ENCODE data around the gene POLR2B. TPM values are rescaled to one million over a fixed set of nuclear protein-coding genes. Genes with fewer than 3 reads are reported as not detected.
"Not testable (repeated sequence)": the region's sequence is repeated elsewhere in the genome, so short reads cannot be mapped to it uniquely, and the experiment has no call there.

POLR2B gene
- 100 to 1,000 TPM; 114 to 123 TPM for total RNA-seq

DNA sequence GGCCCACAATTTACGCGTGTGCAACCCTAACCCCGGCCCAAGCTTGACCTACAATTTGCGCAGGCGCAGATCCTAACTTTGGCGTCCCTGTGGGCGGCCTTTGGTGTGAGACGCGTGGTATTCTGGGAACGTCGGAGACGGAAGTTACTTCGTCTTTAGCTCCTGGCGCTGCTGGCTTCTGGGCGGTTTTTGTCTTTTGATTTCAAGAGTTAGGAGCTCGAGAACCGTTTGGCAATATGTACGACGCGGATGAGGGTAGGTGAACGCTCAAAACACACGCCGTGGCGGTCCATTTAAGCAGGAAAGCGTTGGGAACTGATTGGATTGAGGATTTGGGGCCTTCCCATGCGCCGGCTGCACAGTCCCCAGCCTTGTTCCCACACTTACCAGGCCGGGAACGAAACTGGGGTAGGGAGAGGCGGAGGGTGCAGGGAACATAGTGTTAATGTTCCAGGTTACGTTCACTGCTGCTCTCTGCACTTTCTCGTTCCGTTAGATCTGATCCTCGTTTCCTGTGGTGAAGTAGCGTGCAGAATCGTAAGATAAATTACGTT lies at the start of gene POLR2B:
Gene POLR2B, plus strand, starts transcription at position 147 of the 554 bp plus-strand sequence. Its CDS starts 90 bp downstream, at position 237.
- Mint-ChIP-seq H3K9me3 (peaks cover 3% of the 10 kb centered on the region), H3K36me3 (peaks cover 26% of the 10 kb centered on the region), H3K4me3 (peak within 1 kb of the TSS; percentile 98), H3K27me3 (no peaks in the 10 kb centered on the region), H3K4me1 (ENCODE audit: low read depth) (peaks cover 47% of the 10 kb centered on the region), H3K27ac (peak within 1 kb of the TSS; percentile 99)
- DNase-seq = peak; percentile 95
- intact Hi-C loops (cut with micrococcal nuclease) = loop anchor here (2.0 to 10.0 kb wide), 4 partner anchors 327 to 1124 kb away; partner anchors contain the start of genes CEP135, EXOC1 and SRP72
- ChIA-PET POLR2A (interaction anchor here (0.6 to 4.9 kb wide), 11 partner anchors 9 to 1433 kb away, joined by 3 to 70 read pairs (median 5); partner anchors contain the start of genes AASDH, PAICS, PPAT and REST), CTCF (interaction anchor here (1.6 to 1.8 kb wide), 2 partner anchors 13 to 70 kb away, joined by 6 to 23 read pairs; partner anchors contain the start of gene REST)

DNA sequence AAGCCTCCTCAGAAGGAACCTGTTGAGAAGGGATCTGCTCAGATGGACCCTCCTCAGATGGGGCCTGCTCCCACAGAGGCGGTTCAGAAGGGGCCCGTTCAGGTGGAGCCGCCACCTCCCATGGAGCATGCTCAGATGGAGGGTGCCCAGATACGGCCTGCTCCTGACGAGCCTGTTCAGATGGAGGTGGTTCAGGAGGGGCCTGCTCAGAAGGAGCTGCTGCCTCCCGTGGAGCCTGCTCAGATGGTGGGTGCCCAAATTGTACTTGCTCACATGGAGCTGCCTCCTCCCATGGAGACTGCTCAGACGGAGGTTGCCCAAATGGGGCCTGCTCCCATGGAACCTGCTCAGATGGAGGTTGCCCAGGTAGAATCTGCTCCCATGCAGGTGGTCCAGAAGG lies 48.1 kb upstream of the POLR2B start:
- Mint-ChIP-seq H3K36me3 (peaks cover 31% of the 10 kb centered on the region), H3K4me3 (no peak overlapping the region), H3K27ac (no peak overlapping the region), H3K9me3 (no peaks in the 10 kb centered on the region), H3K27me3 (no peaks in the 10 kb centered on the region), H3K4me1 (ENCODE audit: low read depth) (peaks cover 22% of the 10 kb centered on the region)
- POLR2A ChIA-PET = no interaction called here
- intact Hi-C loops (cut with micrococcal nuclease) = no loop called here
- DNase-seq = no peak
- CTCF ChIA-PET = no interaction called here

DNA sequence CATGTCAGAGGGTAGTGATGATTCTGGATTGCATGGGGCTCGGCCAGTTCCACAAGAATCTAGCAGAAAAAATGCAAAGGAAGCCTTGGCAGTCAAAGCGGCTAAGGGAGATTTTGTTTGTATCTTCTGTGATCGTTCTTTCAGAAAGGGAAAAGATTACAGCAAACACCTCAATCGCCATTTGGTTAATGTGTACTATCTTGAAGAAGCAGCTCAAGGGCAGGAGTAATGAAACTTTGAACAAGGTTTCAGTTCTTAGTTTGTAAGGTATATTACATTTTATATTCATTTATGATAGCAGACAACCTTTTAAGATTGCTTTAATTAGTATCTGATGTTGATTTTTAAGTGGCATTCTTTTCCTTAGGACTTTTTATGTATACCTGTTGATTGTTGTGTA lies 46.8 kb upstream of the POLR2B start:
- no peak overlapping the region for H3K27ac Mint-ChIP-seq
- H3K4me1 Mint-ChIP-seq (ENCODE audit: low read depth) = peaks cover 22% of the 10 kb centered on the region
- no peaks in the 10 kb centered on the region for H3K9me3 Mint-ChIP-seq
- ChIA-PET POLR2A (no interaction called here), CTCF (no interaction called here)
- intact Hi-C loops (cut with micrococcal nuclease) = no loop called here
- no peaks in the 10 kb centered on the region for H3K27me3 Mint-ChIP-seq
- H3K4me3 Mint-ChIP-seq = no peak overlapping the region
- peaks cover 32% of the 10 kb centered on the region for H3K36me3 Mint-ChIP-seq
- DNase-seq = no peak

DNA sequence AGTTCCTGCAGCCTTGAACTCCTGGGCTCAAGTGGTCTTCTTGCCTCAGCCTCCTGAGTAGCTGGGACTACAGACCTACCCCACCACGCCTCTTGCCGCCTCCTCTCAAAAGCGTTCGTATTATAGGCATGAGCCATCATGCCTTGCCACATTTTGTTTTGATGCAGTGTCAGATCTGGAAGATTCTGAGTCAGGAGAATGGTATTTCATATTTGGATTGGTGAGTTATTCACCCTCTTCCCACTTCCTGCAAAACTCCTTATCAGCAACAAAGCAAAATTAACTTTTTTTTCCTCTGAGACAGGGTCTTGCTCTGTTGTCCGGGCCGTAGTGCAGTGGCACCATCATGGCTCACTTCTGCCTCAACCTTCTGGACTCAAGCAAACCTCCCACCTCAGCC lies 41.4 kb upstream of the POLR2B start:
- peaks cover 14% of the 10 kb centered on the region for H3K4me1 Mint-ChIP-seq (ENCODE audit: low read depth)
- no peak for DNase-seq
- ChIA-PET POLR2A (no interaction called here), CTCF (interaction anchor here (1.1 kb wide), 1 partner anchor 28 kb away, joined by 3 read pairs; no protein-coding TSS in a partner anchor)
- intact Hi-C loops (cut with micrococcal nuclease) = no loop called here
- H3K27ac Mint-ChIP-seq = no peak overlapping the region
- H3K9me3 Mint-ChIP-seq = no peaks in the 10 kb centered on the region
- no peaks in the 10 kb centered on the region for H3K27me3 Mint-ChIP-seq
- peaks cover 19% of the 10 kb centered on the region for H3K36me3 Mint-ChIP-seq
- no peak overlapping the region for H3K4me3 Mint-ChIP-seq

DNA sequence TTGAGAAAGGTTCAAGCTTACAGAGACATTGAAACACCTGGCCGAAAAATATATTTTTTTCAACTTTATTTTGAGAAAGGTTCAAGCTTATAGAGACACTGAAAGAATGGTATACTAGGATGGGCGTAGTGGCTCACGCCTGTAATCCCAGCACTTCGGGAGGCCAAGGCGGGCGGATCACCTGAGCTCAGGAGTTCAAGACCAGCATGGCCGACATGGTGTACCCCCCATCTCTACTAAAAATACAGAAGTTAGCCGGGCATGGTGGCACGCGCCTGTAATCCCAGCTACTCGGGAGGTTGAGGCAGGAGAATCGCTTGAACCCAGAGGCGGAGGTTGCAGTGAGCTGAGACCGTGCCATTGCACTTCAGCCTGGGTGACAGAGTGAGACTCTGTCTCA lies 38.9 kb upstream of the POLR2B start:
- H3K27ac Mint-ChIP-seq; DNase-seq; POLR2A ChIA-PET; CTCF ChIA-PET; intact Hi-C loops (cut with micrococcal nuclease); H3K4me3 Mint-ChIP-seq; H3K27me3 Mint-ChIP-seq; H3K9me3 Mint-ChIP-seq: not testable (repeated sequence)
- peaks cover 13% of the 10 kb centered on the region for H3K36me3 Mint-ChIP-seq
- peaks cover 11% of the 10 kb centered on the region for H3K4me1 Mint-ChIP-seq (ENCODE audit: low read depth)

DNA sequence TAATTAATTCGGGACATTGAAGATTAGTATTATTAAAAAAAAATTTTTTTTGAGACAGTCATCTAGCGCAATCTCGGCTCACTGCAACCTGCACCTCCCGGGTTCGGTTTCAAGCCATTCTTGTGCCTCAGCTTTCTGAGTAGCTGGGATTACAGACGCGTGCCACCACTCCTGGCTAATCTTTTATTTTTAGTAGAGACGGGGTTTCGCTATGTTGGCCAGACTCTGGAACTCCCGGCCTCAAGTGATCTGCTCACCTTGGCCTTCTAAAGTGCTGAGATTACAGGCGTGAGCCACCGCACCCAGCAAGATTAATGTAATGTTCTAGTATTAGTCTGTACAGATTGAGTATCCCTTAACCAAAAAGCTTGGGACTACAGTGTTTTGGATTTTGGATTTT lies 38.3 kb upstream of the POLR2B start:
- peaks cover 7% of the 10 kb centered on the region for H3K4me1 Mint-ChIP-seq (ENCODE audit: low read depth)
- CTCF ChIA-PET = no interaction called here
- H3K9me3 Mint-ChIP-seq = no peaks in the 10 kb centered on the region
- peaks cover 13% of the 10 kb centered on the region for H3K36me3 Mint-ChIP-seq
- intact Hi-C loops (cut with micrococcal nuclease) = no loop called here
- DNase-seq = no peak
- no peak overlapping the region for H3K4me3 Mint-ChIP-seq
- H3K27me3 Mint-ChIP-seq = no peaks in the 10 kb centered on the region
- no peak overlapping the region for H3K27ac Mint-ChIP-seq
- POLR2A ChIA-PET = no interaction called here

DNA sequence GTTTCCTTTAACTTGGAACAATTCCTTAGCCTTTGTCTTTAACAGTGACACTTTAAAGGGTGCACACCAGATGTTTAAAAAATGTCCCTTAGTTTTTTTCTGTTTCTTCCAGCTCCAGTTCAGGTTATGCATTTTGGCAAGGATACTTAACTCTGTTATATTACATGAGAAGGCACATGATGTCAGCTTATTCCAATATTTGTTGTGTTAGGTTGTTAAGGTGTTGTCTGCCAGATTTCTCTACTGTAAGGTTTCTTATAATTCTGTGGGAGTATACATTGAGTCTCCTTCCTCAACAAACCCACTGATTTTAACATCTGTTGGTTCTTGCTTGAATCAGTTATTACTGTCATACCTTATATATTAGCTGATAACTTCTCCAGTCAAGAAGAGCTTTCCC lies 37.7 kb upstream of the POLR2B start:
- H3K4me1 Mint-ChIP-seq (ENCODE audit: low read depth) = peaks cover 7% of the 10 kb centered on the region
- DNase-seq = no peak
- CTCF ChIA-PET = no interaction called here
- no peaks in the 10 kb centered on the region for H3K9me3 Mint-ChIP-seq
- no peaks in the 10 kb centered on the region for H3K27me3 Mint-ChIP-seq
- intact Hi-C loops (cut with micrococcal nuclease) = no loop called here
- H3K36me3 Mint-ChIP-seq = peaks cover 13% of the 10 kb centered on the region
- no peak overlapping the region for H3K27ac Mint-ChIP-seq
- POLR2A ChIA-PET = no interaction called here
- no peak overlapping the region for H3K4me3 Mint-ChIP-seq

DNA sequence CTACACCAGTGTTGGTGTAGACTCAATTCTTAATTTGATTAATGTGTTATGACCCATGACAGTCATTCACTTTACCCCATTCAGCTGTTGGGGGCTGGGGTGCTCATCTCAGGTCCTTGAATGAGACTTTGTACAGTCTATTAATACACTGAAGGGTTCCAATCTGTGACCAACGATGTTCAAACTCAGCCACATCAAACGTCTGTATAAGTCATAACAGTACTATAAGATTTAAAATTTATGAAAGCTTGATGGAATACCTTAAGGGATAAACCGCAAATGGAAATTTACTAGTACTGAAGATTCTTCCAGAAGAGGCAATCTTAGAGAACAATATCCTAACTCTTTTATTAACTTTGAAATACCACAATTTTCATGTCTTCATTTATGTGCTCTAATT lies 37.3 kb upstream of the POLR2B start:
- Mint-ChIP-seq H3K9me3 (no peaks in the 10 kb centered on the region), H3K4me3 (no peak overlapping the region), H3K27ac (no peak overlapping the region), H3K27me3 (no peaks in the 10 kb centered on the region), H3K36me3 (peaks cover 12% of the 10 kb centered on the region), H3K4me1 (ENCODE audit: low read depth) (peaks cover 7% of the 10 kb centered on the region)
- CTCF ChIA-PET = no interaction called here
- POLR2A ChIA-PET = no interaction called here
- intact Hi-C loops (cut with micrococcal nuclease) = no loop called here
- DNase-seq = no peak

DNA sequence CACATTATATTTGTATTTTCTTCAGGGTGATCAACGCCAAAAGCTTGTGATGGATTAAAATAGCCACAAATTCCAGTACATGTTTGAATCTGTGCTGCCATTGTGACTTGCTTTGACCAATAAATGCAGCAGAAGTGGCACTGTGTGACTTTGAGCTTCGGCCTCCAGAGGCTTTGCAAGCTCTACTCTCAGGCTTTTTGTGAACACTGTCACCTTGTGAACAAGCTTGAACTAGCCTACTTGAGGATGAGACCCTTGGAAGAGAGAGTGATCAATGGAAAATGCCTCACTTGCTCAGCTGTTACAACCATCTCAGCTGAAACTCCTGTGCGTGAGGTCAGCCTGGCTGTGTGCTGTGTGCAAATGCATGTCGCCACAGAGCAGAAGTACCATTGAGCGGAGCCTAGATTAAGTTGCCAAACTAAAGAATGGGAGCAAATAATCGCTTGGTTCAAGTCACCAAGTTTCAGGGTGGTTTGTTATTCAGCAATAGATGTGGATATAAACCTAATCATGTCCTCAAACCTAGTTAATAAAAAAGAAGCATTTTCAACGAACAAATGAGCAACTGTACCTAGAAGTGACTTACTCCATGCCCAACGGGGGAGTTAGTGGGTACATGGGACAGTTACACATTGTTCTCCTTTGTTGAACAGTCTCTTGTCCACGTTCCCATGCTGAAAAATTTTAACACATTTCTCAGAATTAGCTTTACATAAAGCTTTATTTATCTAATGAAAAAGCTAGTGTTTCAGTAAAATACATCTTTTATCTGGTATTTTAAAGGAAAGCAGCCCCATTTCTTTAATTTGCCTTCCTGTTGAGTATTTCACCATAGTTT lies 24.8 kb upstream of the POLR2B start:
- intact Hi-C loops (cut with micrococcal nuclease) = no loop called here
- Mint-ChIP-seq H3K36me3 (no peaks in the 10 kb centered on the region), H3K4me3 (no peak overlapping the region), H3K27ac (no peak overlapping the region), H3K4me1 (ENCODE audit: low read depth) (no peaks in the 10 kb centered on the region), H3K9me3 (no peaks in the 10 kb centered on the region), H3K27me3 (no peaks in the 10 kb centered on the region)
- POLR2A ChIA-PET = interaction anchor here (0.6 kb wide), 1 partner anchor 46 kb away, joined by 7 read pairs; no protein-coding TSS in a partner anchor
- CTCF ChIA-PET = interaction anchor here (0.7 kb wide), 1 partner anchor 497 kb away, joined by 3 read pairs; no protein-coding TSS in a partner anchor
- no peak for DNase-seq

DNA sequence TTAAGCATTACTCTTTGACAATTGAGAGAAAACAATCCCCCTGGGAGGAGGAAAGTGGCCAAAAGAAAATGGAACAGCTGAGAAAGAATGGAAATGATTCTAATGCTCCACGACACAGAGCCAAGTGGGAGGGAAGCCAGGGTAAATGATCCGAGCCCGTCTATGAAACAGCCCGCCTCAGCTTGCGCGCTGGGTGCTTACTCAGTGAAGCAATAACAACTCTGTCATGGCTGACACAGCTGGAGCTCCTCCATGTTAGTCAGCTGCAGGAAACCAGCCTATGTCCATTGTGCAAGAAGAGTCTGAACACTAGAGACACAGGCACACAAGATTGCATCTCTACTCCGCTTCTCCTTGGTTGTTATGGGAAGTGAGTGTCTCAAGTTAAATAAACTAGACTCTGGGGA lies 20.6 kb upstream of the POLR2B start:
- Mint-ChIP-seq H3K4me1 (ENCODE audit: low read depth) (no peaks in the 10 kb centered on the region), H3K9me3 (no peaks in the 10 kb centered on the region), H3K4me3 (no peak overlapping the region), H3K36me3 (peaks cover 4% of the 10 kb centered on the region), H3K27me3 (no peaks in the 10 kb centered on the region), H3K27ac (no peak overlapping the region)
- CTCF ChIA-PET = no interaction called here
- no peak for DNase-seq
- intact Hi-C loops (cut with micrococcal nuclease) = no loop called here
- POLR2A ChIA-PET = no interaction called here

DNA sequence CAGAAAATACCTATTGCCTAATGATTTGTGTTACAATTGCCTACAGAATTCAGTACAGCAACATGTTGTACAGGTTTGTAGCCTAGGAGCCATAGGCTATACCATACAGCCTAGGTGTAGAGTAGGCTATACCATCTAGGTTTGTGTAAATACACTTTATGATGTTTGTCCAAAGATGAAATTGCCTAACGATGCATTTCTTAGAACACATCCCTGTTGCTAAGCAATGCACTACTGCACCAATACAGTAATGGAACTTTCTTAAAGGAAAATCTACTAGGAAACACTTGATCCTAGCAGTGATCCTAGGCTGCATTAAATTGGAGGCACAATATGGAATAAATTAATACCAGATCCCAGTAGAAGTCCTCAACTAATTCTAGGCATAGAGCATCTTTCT lies 19.6 kb upstream of the POLR2B start:
- intact Hi-C loops (cut with micrococcal nuclease) = no loop called here
- DNase-seq = no peak
- no peaks in the 10 kb centered on the region for H3K27me3 Mint-ChIP-seq
- H3K27ac Mint-ChIP-seq = no peak overlapping the region
- H3K4me3 Mint-ChIP-seq = no peak overlapping the region
- H3K9me3 Mint-ChIP-seq = no peaks in the 10 kb centered on the region
- POLR2A ChIA-PET = interaction anchor here (0.6 kb wide), 1 partner anchor 19 kb away, joined by 3 read pairs; the partner anchor contains the start of gene NOA1
- H3K4me1 Mint-ChIP-seq (ENCODE audit: low read depth) = no peaks in the 10 kb centered on the region
- CTCF ChIA-PET = interaction anchor here (1.0 kb wide), 1 partner anchor 17 kb away, joined by 3 read pairs; no protein-coding TSS in a partner anchor
- H3K36me3 Mint-ChIP-seq = peaks cover 8% of the 10 kb centered on the region

DNA sequence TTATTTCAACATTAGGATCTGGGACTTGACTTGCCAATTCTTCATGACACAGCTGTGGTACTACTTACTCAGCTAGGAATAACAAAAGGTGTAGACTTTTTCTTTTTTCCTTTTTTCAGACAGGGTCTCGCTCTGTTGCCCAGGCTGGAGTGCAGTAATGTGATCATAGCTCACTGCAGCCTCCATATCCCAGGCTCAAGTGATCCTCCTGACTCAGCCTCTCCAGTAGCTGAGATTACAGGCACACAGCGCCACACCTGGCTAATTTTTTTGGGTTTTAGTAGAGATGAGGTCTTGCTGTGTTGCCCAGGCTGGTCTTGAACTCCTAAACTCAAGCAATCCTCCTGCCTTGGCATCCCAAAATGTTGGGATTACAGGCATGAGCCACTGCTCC lies 17.6 kb upstream of the POLR2B start:
- Mint-ChIP-seq H3K27ac (no peak overlapping the region), H3K9me3 (no peaks in the 10 kb centered on the region), H3K4me3 (no peak overlapping the region), H3K36me3 (peaks cover 17% of the 10 kb centered on the region), H3K4me1 (ENCODE audit: low read depth) (peaks cover 2% of the 10 kb centered on the region), H3K27me3 (no peaks in the 10 kb centered on the region)
- CTCF ChIA-PET = interaction anchor here (1.0 to 1.1 kb wide), 2 partner anchors 13 to 44 kb away, joined by 3 read pairs; no protein-coding TSS in a partner anchor
- DNase-seq = no peak
- intact Hi-C loops (cut with micrococcal nuclease) = no loop called here
- POLR2A ChIA-PET = no interaction called here

Data from activated CD4-positive, alpha-beta memory T cell treated with anti-CD3 and anti-CD28 coated beads for 36 hours (primary cell).